ENCODE data around the gene ELOB. TPM values are rescaled to one million over a fixed set of nuclear protein-coding genes. Genes with fewer than 3 reads are reported as not detected.

Gene ELOB
- polyA plus RNA-seq, 1 of the 3 experiments (the other 2 are of a cell fraction), result 329 TPM

GRCh38 chr16:2752850-2753732 lies 24.0 kb downstream of the ELOB start:
- peaks cover 20 to 25% of the 10 kb centered on the region in 2 experiments for H3K36me3 ChIP-seq (replicated peaks in 1 of 2; ENCODE audit: control insufficient read depth in 1 of 2, insufficient read depth in 2 of 2, low read length in 1 of 2)
- no peaks in the 10 kb centered on the region for H3K9me2 ChIP-seq
- no peaks in the 10 kb centered on the region for H3K9me3 ChIP-seq
- peak; percentile 94 for DNase-seq
- no peaks in the 10 kb centered on the region for H3K27me3 ChIP-seq (ENCODE audit: insufficient read depth)
- peaks cover 12 to 20% of the 10 kb centered on the region in 2 experiments; a peak in 3 of 4 replicates for H3K4me1 ChIP-seq (ENCODE audit: control insufficient read depth in 1 of 2, insufficient read depth in 2 of 2, low read depth in 1 of 2, low read length in 1 of 2)
- peak overlapping the region; percentile 76 to 98 for H3K4me3 ChIP-seq (ENCODE audit: low read depth in 2 of 2, low read length in 1 of 2)
- H3F3A ChIP-seq (replicated peaks; ENCODE audit: insufficient read depth), result peaks cover 3% of the 10 kb centered on the region
- peaks cover 52% of the 10 kb centered on the region for H4K20me1 ChIP-seq (ENCODE audit: insufficient read depth)
- H3K79me2 ChIP-seq (ENCODE audit: insufficient read depth), result peaks cover 63% of the 10 kb centered on the region
- POLR2A ChIA-PET, result interaction anchor here (0.8 to 2.5 kb wide), 7 partner anchors 14 to 100 kb away, joined by 3 to 19 read pairs (median 3); partner anchors contain the start of gene KCTD5
- WGBS (ENCODE audit: low lambda C conversion rate), result under 1% methylated on average over 29 of the region's 82 CpGs
- peak overlapping the region; percentile 81 for H3K4me2 ChIP-seq
- peak overlapping the region; percentile 94 for H3K9ac ChIP-seq
- peak; percentile 83 for TF ChIP-seq CHD2 (IDR thresholded peaks at IDR 0.05; ENCODE audit: low read length, partially characterized antibody)
- TF ChIP-seq NRF1 (IDR thresholded peaks at IDR 0.05; ENCODE audit: low read depth, low read length), result peak; percentile 65
- 0 out of 2 replicates have a peak, but pooled peaks have one; percentile 48 for TF ChIP-seq MXI1 (IDR thresholded peaks at IDR 0.05; ENCODE audit: low read depth, low read length)
- peak; percentile 25; the same call in 1 of the 2 replicates for TF ChIP-seq SIN3A (IDR thresholded peaks at IDR 0.05; ENCODE audit: borderline replicate concordance, low read depth, low read length)
- TF ChIP-seq FOXJ3 (CRISPR knock-in tag; IDR thresholded peaks at IDR 0.05), result no peak
- H2AFZ ChIP-seq (ENCODE audit: low read depth), result no peak overlapping the region
- peak overlapping the region; percentile 99 to 100 for H3K27ac ChIP-seq (ENCODE audit: low read depth in 2 of 2, low read length in 1 of 2)
- CTCF ChIA-PET, result interaction anchor here (0.8 to 3.2 kb wide), 6 partner anchors 21 to 277 kb away, joined by 3 to 12 read pairs (median 3); no protein-coding TSS in a partner anchor

DNA sequence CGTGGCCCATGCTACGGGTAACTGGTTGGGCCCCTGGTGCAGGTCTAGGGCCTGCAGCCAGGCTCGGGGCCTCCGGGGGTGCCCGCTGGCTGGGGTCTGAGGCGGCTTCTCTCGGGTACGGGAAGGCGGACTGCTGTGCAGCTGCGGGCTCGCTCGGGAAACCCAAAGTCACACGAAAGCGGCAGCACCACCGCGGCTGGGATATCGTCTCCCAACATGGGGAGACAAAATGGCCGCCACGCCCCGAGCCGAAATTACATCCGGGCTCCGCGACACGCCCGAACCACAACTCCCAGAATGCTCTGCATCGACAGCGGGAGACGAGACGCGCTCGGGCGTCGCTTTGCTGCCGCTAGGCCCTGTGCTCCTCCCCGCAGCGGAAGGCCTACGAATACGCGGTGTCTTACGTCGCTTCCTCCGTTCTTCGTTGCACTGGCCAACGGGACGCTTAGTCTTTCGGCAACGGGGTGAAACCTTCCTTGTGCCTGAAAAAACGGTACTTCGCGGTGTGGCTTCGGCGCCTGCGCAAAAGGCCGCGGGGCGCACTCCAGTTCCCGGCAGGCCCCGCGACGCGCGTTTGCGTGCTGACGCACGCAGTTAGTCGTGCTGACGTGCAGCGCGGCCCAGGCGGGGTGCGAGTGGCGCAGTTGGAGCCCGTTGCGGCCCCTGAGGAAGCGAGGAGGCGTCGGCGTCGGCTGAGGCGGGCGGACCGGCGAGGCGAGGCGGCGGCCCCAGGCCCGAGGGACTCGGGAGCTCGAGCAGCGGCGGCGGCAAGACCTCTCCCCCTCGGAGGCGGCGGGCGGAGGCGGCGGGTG lies 24.8 kb downstream of the ELOB start, which contains the start of gene SRRM2:
Gene SRRM2 (plus strand): TSS at position 604 of the 815 bp plus-strand sequence. CDS start 3,727 bp downstream, outside the sequence.
- Histone ChIP-seq H3F3A (replicated peaks; ENCODE audit: insufficient read depth) (peaks cover 3% of the 10 kb centered on the region), H2AFZ (ENCODE audit: low read depth) (peak within 1 kb of the TSS; percentile 86), H3K27me3 (ENCODE audit: insufficient read depth) (no peaks in the 10 kb centered on the region), H3K9me2 (no peaks in the 10 kb centered on the region), H3K4me2 (peak within 1 kb of the TSS; percentile 81), H3K79me2 (ENCODE audit: insufficient read depth) (peaks cover 55% of the 10 kb centered on the region), H3K27ac (ENCODE audit: low read depth in 2 of 2, low read length in 1 of 2) (peak within 1 kb of the TSS; percentile 99 to 100), H4K20me1 (ENCODE audit: insufficient read depth) (peaks cover 43% of the 10 kb centered on the region), H3K9me3 (no peaks in the 10 kb centered on the region), H3K4me3 (ENCODE audit: low read depth in 2 of 2, low read length in 1 of 2) (peak within 1 kb of the TSS; percentile 76 to 98), H3K9ac (peak within 1 kb of the TSS; percentile 94), H3K4me1 (ENCODE audit: control insufficient read depth in 1 of 2, insufficient read depth in 2 of 2, low read depth in 1 of 2, low read length in 1 of 2) (peaks cover 12 to 20% of the 10 kb centered on the region in 2 experiments; a peak in 3 of 4 replicates), H3K36me3 (replicated peaks in 1 of 2; ENCODE audit: control insufficient read depth in 1 of 2, insufficient read depth in 2 of 2, low read length in 1 of 2) (peaks cover 12 to 17% of the 10 kb centered on the region in 2 experiments)
- POLR2A ChIA-PET, result interaction anchor here (0.9 to 2.5 kb wide), 5 partner anchors 11 to 70 kb away, joined by 3 to 19 read pairs (median 5); partner anchors contain the start of gene KCTD5
- WGBS (ENCODE audit: low lambda C conversion rate), result 3% methylated on average over 15 of the region's 99 CpGs
- CTCF ChIA-PET, result interaction anchor here (0.8 to 3.2 kb wide), 6 partner anchors 10 to 278 kb away, joined by 3 to 12 read pairs (median 3); no protein-coding TSS in a partner anchor
- peak; percentile 95 for DNase-seq
- TF ChIP-seq, protein P1, sequence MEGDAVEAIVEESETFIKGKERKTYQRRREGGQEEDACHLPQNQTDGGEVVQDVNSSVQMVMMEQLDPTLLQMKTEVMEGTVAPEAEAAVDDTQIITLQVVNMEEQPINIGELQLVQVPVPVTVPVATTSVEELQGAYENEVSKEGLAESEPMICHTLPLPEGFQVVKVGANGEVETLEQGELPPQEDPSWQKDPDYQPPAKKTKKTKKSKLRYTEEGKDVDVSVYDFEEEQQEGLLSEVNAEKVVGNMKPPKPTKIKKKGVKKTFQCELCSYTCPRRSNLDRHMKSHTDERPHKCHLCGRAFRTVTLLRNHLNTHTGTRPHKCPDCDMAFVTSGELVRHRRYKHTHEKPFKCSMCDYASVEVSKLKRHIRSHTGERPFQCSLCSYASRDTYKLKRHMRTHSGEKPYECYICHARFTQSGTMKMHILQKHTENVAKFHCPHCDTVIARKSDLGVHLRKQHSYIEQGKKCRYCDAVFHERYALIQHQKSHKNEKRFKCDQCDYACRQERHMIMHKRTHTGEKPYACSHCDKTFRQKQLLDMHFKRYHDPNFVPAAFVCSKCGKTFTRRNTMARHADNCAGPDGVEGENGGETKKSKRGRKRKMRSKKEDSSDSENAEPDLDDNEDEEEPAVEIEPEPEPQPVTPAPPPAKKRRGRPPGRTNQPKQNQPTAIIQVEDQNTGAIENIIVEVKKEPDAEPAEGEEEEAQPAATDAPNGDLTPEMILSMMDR (IDR thresholded peaks at IDR 0.05), result no peak
- TF ChIP-seq CHD2 (IDR thresholded peaks at IDR 0.05; ENCODE audit: low read length, partially characterized antibody), result peak; percentile 18
- TF ChIP-seq SMC3 (IDR thresholded peaks at IDR 0.05; ENCODE audit: low read depth, low read length), result no peak
- TF ChIP-seq EZH2phosphoT487 (IDR thresholded peaks at IDR 0.05; ENCODE audit: borderline replicate concordance, low read depth), result no peak
- no peak for TF ChIP-seq GATA2 (CRISPR knock-in tag; IDR thresholded peaks at IDR 0.05)
- no peak for TF ChIP-seq SIN3A (IDR thresholded peaks at IDR 0.05; ENCODE audit: borderline replicate concordance, low read depth, low read length)
- TF ChIP-seq ELF1 (IDR thresholded peaks at IDR 0.05), result peak; percentile 20; the same call in 1 of the 2 replicates
- no peak for TF ChIP-seq RAD21 (IDR thresholded peaks at IDR 0.05; ENCODE audit: low read length)
- TF ChIP-seq NFIC (IDR thresholded peaks at IDR 0.05; ENCODE audit: borderline replicate concordance), result no peak
- TF ChIP-seq NRF1 (IDR thresholded peaks at IDR 0.05; ENCODE audit: low read depth, low read length), result peak; percentile 63
- peak; percentile 29; the same call in 1 of the 2 replicates for TF ChIP-seq FOXJ3 (CRISPR knock-in tag; IDR thresholded peaks at IDR 0.05)
- no peak for TF ChIP-seq USF2 (IDR thresholded peaks at IDR 0.05; ENCODE audit: borderline replicate concordance, low read depth, low read length)
- no peak for TF ChIP-seq REST (IDR thresholded peaks at IDR 0.05; ENCODE audit: low read depth, low read length)
- peak; percentile 59 for TF ChIP-seq GABPA (IDR thresholded peaks at IDR 0.05; ENCODE audit: low read depth)
- no peak; the same call in 1 of the 2 replicates for TF ChIP-seq TCF12 (IDR thresholded peaks at IDR 0.05)

Data from SK-N-SH (cell line).